ENCODE results near the gene FGD4. TPM values are rescaled to one million over a fixed set of nuclear protein-coding genes. Genes with fewer than 3 reads are reported as not detected.

Gene FGD4
- total RNA-seq, 1 donor from 2014 or later = 1.7 TPM

- Mint-ChIP-seq H3K27ac (peak overlapping the region; percentile 72), H3K9me3 (no peaks in the 10 kb centered on the region), H3K36me3 (ENCODE audit: low read depth) (no peaks in the 10 kb centered on the region), H3K4me3 (ENCODE audit: low read depth) (no peak overlapping the region), H3K4me1 (ENCODE audit: low read depth) (peaks cover 31% of the 10 kb centered on the region), H3K27me3 (ENCODE audit: low read depth) (no peaks in the 10 kb centered on the region)
- intact Hi-C loops (cut with micrococcal nuclease) = loop anchor here (1.0 to 5.0 kb wide), 4 partner anchors 15 to 153 kb away; partner anchors contain the start of gene YARS2
- peak; percentile 61 for DNase-seq (ENCODE audit: low spot score)
These were observed 204.5 kb downstream of the FGD4 start for GRCh38 chr12:32603858-32604257.

GRCh38 chr12:32604565-32604964 lies 205.2 kb downstream of the FGD4 start:
- H3K4me1 Mint-ChIP-seq (ENCODE audit: low read depth) = peaks cover 30% of the 10 kb centered on the region
- DNase-seq (ENCODE audit: low spot score) = no peak
- intact Hi-C loops (cut with micrococcal nuclease) = loop anchor here (1.0 to 5.0 kb wide), 4 partner anchors 15 to 153 kb away; partner anchors contain the start of gene YARS2
- H3K27ac Mint-ChIP-seq = peak overlapping the region; percentile 72
- H3K36me3 Mint-ChIP-seq (ENCODE audit: low read depth) = no peaks in the 10 kb centered on the region
- no peaks in the 10 kb centered on the region for H3K9me3 Mint-ChIP-seq
- no peak overlapping the region for H3K4me3 Mint-ChIP-seq (ENCODE audit: low read depth)
- no peaks in the 10 kb centered on the region for H3K27me3 Mint-ChIP-seq (ENCODE audit: low read depth)

GRCh38 chr12:32605326-32606095 lies 206.2 kb downstream of the FGD4 start:
- intact Hi-C loops (cut with micrococcal nuclease) = no loop called here
- H3K4me3 Mint-ChIP-seq (ENCODE audit: low read depth) = no peak overlapping the region
- H3K27ac Mint-ChIP-seq = peak overlapping the region; percentile 52
- DNase-seq (ENCODE audit: low spot score) = no peak
- no peaks in the 10 kb centered on the region for H3K9me3 Mint-ChIP-seq
- H3K27me3 Mint-ChIP-seq (ENCODE audit: low read depth) = no peaks in the 10 kb centered on the region
- no peaks in the 10 kb centered on the region for H3K36me3 Mint-ChIP-seq (ENCODE audit: low read depth)
- peaks cover 29% of the 10 kb centered on the region for H3K4me1 Mint-ChIP-seq (ENCODE audit: low read depth)

- Mint-ChIP-seq H3K27ac (no peak overlapping the region), H3K36me3 (ENCODE audit: low read depth) (no peaks in the 10 kb centered on the region), H3K27me3 (ENCODE audit: low read depth) (no peaks in the 10 kb centered on the region), H3K9me3 (no peaks in the 10 kb centered on the region), H3K4me3 (ENCODE audit: low read depth) (no peak overlapping the region), H3K4me1 (ENCODE audit: low read depth) (peaks cover 26% of the 10 kb centered on the region)
- intact Hi-C loops (cut with micrococcal nuclease) = no loop called here
- DNase-seq (ENCODE audit: low spot score) = no peak
These were observed 207.1 kb downstream of the FGD4 start for GRCh38 chr12:32606443-32606842.

- H3K27ac Mint-ChIP-seq = no peak overlapping the region
- DNase-seq (ENCODE audit: low spot score) = no peak
- no peaks in the 10 kb centered on the region for H3K9me3 Mint-ChIP-seq
- peaks cover 1% of the 10 kb centered on the region for H3K27me3 Mint-ChIP-seq (ENCODE audit: low read depth)
- H3K4me1 Mint-ChIP-seq (ENCODE audit: low read depth) = peaks cover 8% of the 10 kb centered on the region
- no peak overlapping the region for H3K4me3 Mint-ChIP-seq (ENCODE audit: low read depth)
- intact Hi-C loops (cut with micrococcal nuclease) = no loop called here
- no peaks in the 10 kb centered on the region for H3K36me3 Mint-ChIP-seq (ENCODE audit: low read depth)
These were observed 210.6 kb downstream of the FGD4 start for GRCh38 chr12:32609966-32610365.

- Mint-ChIP-seq H3K4me3 (ENCODE audit: low read depth) (no peak overlapping the region), H3K4me1 (ENCODE audit: low read depth) (peaks cover 2% of the 10 kb centered on the region), H3K36me3 (ENCODE audit: low read depth) (no peaks in the 10 kb centered on the region), H3K27ac (no peak overlapping the region), H3K9me3 (no peaks in the 10 kb centered on the region), H3K27me3 (ENCODE audit: low read depth) (peaks cover 7% of the 10 kb centered on the region)
- intact Hi-C loops (cut with micrococcal nuclease) = no loop called here
- DNase-seq (ENCODE audit: low spot score) = no peak
These were observed 212.6 kb downstream of the FGD4 start for GRCh38 chr12:32611986-32612385.

GRCh38 chr12:32612658-32613614 lies 213.6 kb downstream of the FGD4 start:
- Mint-ChIP-seq H3K36me3 (ENCODE audit: low read depth) (no peaks in the 10 kb centered on the region), H3K27me3 (ENCODE audit: low read depth) (peaks cover 15% of the 10 kb centered on the region), H3K27ac (no peak overlapping the region), H3K4me1 (ENCODE audit: low read depth) (peaks cover 2% of the 10 kb centered on the region), H3K4me3 (ENCODE audit: low read depth) (no peak overlapping the region), H3K9me3 (no peaks in the 10 kb centered on the region)
- intact Hi-C loops (cut with micrococcal nuclease) = no loop called here
- no peak for DNase-seq (ENCODE audit: low spot score)

GRCh38 chr12:32615441-32615840 lies 216.1 kb downstream of the FGD4 start:
- DNase-seq (ENCODE audit: low spot score) = no peak
- Mint-ChIP-seq H3K27ac (no peak overlapping the region), H3K9me3 (no peaks in the 10 kb centered on the region), H3K4me1 (ENCODE audit: low read depth) (peaks cover 2% of the 10 kb centered on the region), H3K27me3 (ENCODE audit: low read depth) (peaks cover 19% of the 10 kb centered on the region), H3K36me3 (ENCODE audit: low read depth) (no peaks in the 10 kb centered on the region), H3K4me3 (ENCODE audit: low read depth) (no peak overlapping the region)
- intact Hi-C loops (cut with micrococcal nuclease) = no loop called here

- no peak overlapping the region for H3K27ac Mint-ChIP-seq
- H3K9me3 Mint-ChIP-seq = no peaks in the 10 kb centered on the region
- peaks cover 19% of the 10 kb centered on the region for H3K27me3 Mint-ChIP-seq (ENCODE audit: low read depth)
- no peak for DNase-seq (ENCODE audit: low spot score)
- no peak overlapping the region for H3K4me3 Mint-ChIP-seq (ENCODE audit: low read depth)
- no peaks in the 10 kb centered on the region for H3K36me3 Mint-ChIP-seq (ENCODE audit: low read depth)
- peaks cover under 1% of the 10 kb centered on the region for H3K4me1 Mint-ChIP-seq (ENCODE audit: low read depth)
- intact Hi-C loops (cut with micrococcal nuclease) = no loop called here
These were observed 218.2 kb downstream of the FGD4 start for GRCh38 chr12:32617534-32617933.

GRCh38 chr12:32618115-32618514 lies 218.8 kb downstream of the FGD4 start:
- DNase-seq (ENCODE audit: low spot score) = no peak
- H3K9me3 Mint-ChIP-seq = no peaks in the 10 kb centered on the region
- H3K36me3 Mint-ChIP-seq (ENCODE audit: low read depth) = no peaks in the 10 kb centered on the region
- intact Hi-C loops (cut with micrococcal nuclease) = no loop called here
- no peak overlapping the region for H3K27ac Mint-ChIP-seq
- H3K4me3 Mint-ChIP-seq (ENCODE audit: low read depth) = no peak overlapping the region
- no peaks in the 10 kb centered on the region for H3K4me1 Mint-ChIP-seq (ENCODE audit: low read depth)
- peaks cover 19% of the 10 kb centered on the region for H3K27me3 Mint-ChIP-seq (ENCODE audit: low read depth)

- no peak for DNase-seq (ENCODE audit: low spot score)
- Mint-ChIP-seq H3K9me3 (no peaks in the 10 kb centered on the region), H3K4me1 (ENCODE audit: low read depth) (no peaks in the 10 kb centered on the region), H3K27me3 (ENCODE audit: low read depth) (peaks cover 2% of the 10 kb centered on the region), H3K4me3 (ENCODE audit: low read depth) (no peak overlapping the region), H3K36me3 (ENCODE audit: low read depth) (no peaks in the 10 kb centered on the region), H3K27ac (no peak overlapping the region)
- intact Hi-C loops (cut with micrococcal nuclease) = no loop called here
These were observed 228.6 kb downstream of the FGD4 start for GRCh38 chr12:32627976-32628375.

- Mint-ChIP-seq H3K27me3 (ENCODE audit: low read depth) (no peaks in the 10 kb centered on the region), H3K4me1 (ENCODE audit: low read depth) (peaks cover 5% of the 10 kb centered on the region), H3K36me3 (ENCODE audit: low read depth) (no peaks in the 10 kb centered on the region), H3K9me3 (no peaks in the 10 kb centered on the region), H3K27ac (no peak overlapping the region), H3K4me3 (ENCODE audit: low read depth) (no peak overlapping the region)
- intact Hi-C loops (cut with micrococcal nuclease) = no loop called here
- no peak for DNase-seq (ENCODE audit: low spot score)
These were observed 242.0 kb downstream of the FGD4 start for GRCh38 chr12:32641287-32641901.

Measured in activated T-helper 2 cell treated with anti-CD3 and anti-CD28 coated beads, Interferon-gamma antibody, Interleukin-2, Interleukin-4, amounts not matched to agents 10 μg/mL and 5 μg/mL and 100 μg/mL, durations not matched to agents 14 hours and 24 hours and 36 hours (primary cell).